T-helper 2 cell treated with Interferon-gamma antibody and Interleukin-4, amounts not matched to agents 100 ng/mL and 5 ng/mL, for 36 hours (primary cell): ENCODE results near the gene SMIM36. TPM values are rescaled to one million over a fixed set of nuclear protein-coding genes. Genes with fewer than 3 reads are reported as not detected.
"Not testable (repeated sequence)": the region's sequence is repeated elsewhere in the genome, so short reads cannot be mapped to it uniquely, and the experiment has no call there.

Experiments
- intact Hi-C: fragments of 100-400 bp; cut with micrococcal nuclease; formaldehyde crosslinking; loops from one replicate; pipeline ENCODE4 v1.15.1; 2023
- total RNA-seq: library from RNA; stranded (reverse); gene quantifications from 2 replicates; pipeline ENCODE4 v1.2.3, GENCODE V29; 2022

Gene SMIM36
- total RNA-seq, 1 donor from 2014 or later = not detected

DNA sequence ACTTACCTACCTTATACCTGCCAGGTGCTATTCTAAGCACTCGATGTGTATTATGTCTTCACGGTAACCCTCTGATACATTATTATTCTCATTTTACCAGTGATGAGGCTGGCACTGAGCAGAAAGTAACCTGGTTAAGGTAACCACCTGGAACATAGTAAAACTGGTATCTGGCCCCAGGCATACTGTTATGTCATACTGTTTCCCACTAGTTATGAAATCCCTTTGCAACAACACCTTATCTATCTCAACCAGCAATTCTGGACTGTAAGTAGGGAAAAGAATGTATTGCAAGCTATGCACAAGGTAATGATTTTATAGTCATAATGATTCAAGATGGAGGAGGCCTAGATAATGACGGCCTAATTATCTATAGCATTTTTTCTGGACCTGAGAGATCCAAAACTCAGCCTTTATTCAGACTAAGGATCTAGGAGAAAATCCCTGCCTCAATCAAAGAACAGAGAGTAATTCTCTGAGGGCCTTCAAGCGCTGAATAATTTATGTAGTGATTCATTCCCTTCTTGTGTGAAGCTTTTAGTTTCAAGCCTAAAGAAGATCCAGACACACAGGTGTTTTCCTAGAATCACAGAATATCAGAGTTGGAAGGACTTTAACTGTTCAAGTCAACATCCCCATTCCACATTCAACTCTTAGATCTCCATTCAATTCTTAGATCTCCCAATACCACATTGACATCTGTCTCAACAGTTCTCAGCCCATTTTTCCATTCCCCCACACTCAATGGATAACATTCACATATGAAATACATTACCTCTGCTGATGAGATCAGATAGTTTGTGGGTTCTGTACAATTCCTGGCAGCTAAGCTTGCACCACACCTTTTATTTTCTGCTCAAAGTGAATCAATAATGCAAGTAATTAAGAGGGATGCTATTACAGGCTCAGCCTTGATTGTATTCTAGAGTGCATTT lies 74.8 kb downstream of the SMIM36 start:
- intact Hi-C loops = no loop called here

DNA sequence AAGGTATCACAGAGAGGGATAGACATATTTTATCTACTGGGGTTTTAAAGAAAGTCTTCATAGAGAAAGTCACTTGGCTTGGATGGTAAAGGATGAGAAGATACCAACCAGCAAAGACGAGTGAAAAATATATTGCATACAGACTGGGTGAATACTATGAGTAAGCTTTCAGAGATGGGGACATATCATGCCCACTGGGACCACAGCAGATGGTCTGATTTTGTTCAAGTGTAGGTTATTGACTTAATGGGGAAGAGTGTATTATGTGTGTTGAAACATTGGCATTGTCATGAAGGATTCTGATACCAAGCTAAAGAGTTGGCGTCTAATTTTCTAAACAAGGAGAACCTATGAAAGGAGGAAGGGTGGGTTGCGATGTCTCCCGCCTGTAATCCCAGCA lies 75.8 kb downstream of the SMIM36 start:
- intact Hi-C loops = no loop called here

DNA sequence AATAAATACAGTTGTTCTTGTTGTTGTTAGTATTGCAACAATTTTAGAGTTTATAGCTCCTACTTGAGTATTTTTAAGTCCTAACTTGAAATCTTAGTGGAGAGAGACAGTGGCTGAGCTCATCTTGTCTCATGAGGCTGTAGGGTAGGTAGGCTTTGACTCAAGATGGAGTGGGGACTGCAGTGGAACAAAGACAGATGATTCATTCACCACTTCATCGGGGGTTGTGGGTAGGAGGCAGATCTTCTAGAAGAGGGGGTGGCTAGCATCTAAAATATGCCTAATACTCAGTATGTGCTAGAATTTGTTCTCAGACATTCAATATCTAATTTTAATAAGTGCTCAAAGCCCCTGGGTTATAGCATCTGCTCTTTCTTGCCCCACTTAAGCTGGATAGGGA lies 76.5 kb downstream of the SMIM36 start:
- intact Hi-C loops = no loop called here

DNA sequence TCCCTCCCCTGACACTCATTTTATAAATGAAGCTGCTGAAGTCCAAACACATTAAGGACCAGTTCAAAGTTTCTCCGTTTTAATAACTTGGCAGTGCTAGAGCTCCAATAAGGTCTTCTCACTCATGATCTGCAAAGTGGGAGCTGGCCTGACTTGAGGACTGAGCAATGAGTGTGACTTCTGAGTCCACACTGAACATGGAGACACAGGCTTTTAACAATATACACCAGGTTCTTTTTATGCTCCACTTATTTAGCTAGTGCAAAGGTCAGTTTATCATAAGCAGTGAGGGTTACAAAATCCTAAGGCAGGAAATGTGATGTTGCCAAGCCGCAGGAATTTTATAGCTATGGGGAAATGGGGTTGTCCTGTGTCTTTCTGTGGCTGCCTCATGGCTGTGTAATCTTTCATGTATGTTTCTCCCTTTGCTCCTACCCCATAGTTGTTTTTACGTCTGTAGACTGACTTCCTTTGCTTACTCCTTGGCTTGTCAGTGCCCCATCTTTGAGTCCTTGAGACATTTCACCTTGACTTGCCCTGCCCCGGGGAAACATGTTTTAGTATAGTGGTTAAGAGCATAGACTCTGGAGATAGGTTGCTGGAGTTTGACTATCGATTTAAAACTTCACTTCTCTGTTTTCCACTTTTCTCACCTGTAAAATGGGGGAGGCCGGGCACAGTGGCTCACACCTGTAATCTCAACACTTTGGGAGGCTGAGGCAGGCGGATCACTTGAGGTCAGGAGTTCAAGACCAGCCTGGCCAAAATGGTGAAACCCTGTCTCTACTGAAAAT lies 77.4 kb downstream of the SMIM36 start:
- intact Hi-C loops = no loop called here

DNA sequence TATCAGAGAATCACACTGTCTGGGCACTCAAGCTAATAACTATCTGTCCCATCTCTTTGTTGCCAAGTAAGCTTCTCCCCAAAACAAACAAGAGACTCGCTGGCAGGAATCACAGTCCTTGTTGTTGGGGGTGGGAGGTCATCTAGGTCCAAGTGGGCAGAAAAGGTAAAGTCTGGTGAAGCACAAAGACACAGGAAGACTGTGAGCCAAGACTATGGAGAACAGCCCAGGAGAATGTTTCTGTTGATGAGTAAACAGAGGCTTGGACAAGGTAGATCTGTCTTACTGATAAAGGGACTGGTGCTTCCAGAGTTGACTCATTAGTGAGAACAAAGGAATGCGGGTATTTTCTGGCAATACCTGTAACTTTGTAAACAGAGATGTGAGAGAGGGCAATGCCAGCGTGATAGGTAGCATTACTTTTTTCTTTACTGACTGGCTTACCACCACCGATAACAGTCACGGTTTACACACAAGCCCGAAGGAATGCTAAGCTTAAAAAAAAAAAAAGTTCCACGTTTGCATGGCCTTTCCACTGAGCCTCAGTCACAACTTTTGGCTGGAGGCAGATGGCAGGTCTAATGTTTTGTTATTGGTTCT lies 78.1 kb downstream of the SMIM36 start:
- intact Hi-C loops = no loop called here

DNA sequence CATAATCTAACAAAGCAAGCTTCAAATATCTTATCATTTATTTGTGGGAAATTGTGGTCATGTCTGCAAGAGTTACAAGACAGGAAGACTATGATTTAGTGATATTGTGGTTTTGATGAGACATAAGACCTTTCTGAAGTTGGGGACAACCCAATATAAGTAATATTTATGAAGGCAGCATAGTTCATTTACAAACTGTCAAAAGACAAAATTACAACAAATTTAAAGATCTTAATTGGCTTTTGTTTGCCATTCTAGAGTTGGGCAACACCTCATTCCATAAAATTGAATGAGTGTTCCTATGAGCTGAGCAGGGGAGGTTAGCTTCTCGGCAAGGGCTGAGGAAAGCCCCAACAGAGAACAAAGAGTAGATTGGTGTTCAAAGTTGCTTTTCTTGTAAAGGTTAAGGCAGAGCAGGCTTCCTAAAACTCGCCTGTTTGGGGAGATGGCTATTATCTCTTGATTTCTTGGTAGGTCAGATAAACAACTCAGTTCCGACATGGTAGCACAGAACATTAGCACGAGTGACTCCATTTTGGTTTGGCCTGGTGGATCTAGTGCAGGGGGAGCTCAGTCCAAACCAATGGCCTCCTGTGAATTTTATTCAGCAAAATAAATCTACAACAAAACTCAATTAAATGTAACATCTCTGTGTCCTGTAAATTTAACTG lies 78.8 kb downstream of the SMIM36 start:
- intact Hi-C loops = no loop called here

DNA sequence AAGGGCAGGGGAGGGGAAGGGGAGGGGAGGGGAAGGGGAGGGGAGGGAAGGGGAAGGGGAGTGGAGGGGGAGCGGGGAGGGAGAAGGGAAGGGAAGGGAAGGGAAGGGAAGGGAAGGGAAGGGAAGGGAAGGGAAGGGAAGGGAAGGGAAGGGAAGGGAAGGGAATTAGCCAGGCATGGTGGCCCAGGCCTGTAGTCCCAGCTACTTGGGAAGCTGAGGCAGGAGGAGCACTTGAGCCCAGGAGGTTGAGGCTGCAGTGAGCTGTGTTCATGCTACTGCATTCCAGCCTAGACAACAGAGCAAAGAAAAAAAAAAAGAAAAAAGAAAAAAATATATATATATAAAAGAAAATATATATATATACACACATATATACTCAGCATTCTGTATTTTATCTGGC lies 79.3 kb downstream of the SMIM36 start:
- intact Hi-C loops = not testable (repeated sequence)

DNA sequence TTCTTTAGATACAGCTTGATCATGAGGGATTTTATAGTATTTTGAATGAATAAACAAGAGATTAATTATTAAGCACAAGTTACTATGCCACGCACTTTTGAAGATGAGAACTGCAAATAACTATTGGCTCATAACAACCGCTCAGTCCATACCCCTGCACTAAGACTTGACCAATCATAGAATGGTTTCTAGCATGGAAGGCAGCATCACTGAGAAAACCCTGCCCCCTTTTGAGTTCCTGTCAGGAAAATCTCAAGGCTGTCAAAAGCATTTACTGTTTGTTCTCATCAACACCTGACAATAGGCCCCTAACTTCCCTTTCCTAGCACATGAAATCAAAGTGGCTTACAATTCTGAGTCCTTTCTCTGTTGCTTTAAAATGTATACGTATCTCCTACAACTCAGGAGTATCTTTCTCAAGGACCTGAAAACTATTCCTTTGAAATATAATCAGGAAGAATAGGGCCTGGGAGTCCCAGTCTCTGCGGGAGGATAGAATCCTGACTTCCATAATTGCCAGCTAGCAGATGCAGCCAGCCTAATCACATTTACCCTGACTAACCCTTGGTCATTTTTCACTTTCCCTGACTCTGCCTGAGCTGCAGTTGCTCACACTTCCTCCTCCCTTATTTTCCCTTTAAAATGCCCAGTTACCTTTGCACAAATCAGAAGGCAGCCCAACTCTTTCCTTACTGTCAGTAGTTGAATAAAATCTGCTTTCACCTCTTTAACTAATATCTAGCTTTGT lies 80.5 kb downstream of the SMIM36 start:
- intact Hi-C loops = no loop called here

DNA sequence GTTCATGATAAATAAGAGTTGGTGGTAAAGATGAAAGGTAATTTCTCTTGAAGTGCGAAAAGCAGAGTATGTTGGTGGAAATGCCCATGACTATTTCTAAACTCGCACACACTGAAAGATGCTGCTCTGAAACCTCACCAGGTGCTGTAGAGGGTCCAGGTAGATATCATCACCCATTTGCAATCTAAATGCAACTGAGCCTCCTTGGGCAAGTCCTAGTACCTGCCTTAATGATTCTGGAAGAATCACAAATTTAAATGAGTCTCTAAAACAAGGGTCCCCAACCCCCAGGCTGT lies 83.7 kb downstream of the SMIM36 start:
- intact Hi-C loops = loop anchor here (10.0 kb wide), 1 partner anchor 327 kb away; the partner anchor contains the start of gene PCTP

DNA sequence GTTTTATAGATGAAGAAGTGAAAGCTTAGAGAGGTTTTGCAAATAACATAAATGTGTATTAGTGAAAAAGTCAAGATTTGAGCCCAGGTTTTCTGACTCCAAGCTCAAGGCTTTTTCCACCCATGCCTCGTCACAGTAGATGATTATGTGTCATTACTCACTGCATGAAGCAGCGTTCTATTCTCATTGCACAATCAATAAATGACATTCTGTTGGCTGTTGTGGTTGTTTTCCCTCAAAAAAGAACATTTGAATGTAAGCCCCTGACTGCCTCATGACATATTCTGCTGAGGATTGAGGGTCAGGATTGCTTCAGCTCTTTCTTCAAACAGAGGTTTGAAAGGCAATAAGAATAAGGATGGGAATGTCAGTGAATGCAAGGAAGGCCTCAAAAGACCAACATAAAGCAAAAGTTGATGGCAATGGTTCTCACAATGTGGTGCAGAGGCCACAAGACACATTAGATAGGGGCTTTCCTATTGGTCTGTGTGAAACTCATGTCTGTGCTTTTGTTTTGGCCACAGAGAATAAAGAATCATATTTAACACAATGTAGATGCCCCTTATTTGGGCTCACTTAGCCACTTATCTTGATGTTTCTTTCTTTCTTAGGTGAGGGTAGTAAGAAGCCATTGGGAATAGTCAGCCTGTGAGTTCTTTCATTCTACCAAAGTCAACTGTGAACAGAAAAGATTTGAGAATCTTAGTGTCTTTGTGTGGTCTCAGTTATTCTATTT lies 84.2 kb downstream of the SMIM36 start:
- intact Hi-C loops = loop anchor here (10.0 kb wide), 1 partner anchor 328 kb away; the partner anchor contains the start of gene PCTP

DNA sequence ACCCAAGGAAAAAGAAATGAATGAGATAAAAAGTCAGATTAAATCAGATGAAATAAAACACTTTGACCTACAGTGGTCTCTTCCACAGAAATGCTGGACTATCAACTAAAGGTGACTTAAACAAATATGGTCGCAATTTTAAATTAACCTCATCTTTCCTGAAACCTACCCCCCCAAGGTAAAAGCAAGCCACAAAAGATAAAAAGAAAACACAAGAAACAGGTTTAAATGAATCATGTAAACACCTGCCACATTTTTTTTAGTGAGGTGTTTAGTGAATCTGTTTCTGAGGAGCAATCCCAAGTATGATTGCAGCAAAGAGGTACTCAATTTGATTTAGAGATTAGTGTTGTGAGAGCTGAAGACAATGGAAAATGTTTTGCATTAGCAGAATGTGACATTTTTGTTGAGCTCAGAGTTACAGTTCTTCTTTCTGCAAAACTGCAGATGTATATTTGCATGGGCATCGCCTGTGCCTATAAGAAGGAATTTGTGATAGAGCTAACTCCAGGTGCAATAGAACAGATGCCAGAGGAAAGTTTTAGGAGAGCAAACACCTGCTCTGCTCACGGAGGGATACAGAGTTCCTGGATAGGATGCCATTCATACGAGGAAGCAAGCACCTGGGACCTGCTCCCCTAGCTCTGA lies 86.2 kb downstream of the SMIM36 start:
- intact Hi-C loops = loop anchor here (5.0 to 10.0 kb wide), 2 partner anchors 330 to 1662 kb away; partner anchors contain the start of genes AKAP1 and PCTP

DNA sequence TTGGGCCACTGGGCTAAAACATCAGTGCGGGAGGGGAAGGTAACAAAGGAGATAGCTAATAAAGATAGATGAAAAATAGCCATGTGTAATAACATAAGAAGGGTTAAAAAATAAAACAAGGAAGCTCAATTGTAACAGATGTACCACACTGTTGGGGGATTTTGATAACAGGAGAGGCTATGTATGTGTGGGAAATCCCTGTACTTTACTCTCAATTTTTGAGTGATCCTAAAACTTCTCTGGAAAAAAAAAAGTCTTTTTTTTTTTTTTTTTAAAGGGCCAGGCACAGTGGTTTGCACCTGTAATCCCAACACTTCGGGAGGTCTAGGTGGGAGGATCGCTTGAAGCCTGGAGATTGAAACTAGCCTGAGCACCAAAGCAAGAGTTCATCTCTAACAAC lies 87.7 kb downstream of the SMIM36 start:
- intact Hi-C loops = loop anchor here (5.0 to 10.0 kb wide), 2 partner anchors 331 to 1664 kb away; partner anchors contain the start of genes AKAP1 and PCTP

DNA sequence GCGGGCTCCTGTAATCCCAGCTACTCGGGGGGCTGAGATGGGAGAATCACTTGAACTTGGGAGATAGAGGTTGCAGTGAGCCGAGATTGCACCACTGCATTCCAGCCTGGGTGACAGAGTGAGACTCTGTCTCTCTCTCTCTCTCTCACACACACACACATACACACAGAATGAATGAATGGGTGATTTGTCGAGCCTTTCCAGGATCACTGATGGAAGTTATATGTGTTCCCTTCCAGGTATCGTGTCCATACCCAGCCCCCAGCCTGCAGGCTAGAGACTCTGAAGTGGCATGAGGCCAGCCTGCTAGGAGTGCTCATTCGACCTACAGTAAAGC lies 88.5 kb downstream of the SMIM36 start:
- intact Hi-C loops = loop anchor here (1.0 to 10.0 kb wide), 4 partner anchors 78 to 1665 kb away; partner anchors contain the start of genes AKAP1, COX11, PCTP and STXBP4

DNA sequence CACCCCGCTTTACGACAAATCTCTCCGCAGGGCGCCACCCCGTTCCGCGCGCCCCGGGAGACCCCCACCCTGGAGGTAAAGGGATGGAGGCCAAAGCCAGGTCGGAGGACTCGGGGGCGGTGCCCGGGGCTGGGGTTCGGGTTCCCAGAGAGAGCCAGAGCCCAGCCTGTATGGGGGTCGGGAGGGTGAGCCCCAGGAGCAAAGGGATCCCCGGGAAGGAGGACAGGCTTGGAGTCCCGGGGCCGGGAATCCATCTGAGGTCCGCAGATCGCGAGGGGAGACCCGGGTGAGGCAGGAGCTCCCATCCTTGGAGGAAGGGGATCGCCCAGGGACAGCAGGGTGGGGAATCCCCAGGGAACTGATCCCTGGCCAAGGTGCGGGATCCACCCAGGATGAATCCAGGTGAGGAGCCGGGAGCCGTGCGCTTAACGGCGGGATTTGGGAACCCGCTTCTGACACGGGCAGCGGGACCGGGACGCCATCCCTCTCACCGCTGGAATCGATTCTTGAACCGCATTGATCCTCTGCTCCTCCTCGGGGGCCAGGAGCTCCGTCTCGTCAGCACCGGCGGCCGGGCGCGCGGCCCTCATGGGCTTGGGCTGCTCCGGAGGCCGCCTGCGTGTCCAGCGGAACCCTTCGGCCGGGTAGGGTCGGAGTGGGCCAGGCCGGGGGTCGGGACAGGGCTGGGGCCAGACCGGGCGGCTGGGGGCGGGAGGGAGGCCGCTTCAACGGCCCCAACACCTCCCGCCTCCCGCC lies 89.9 kb downstream of the SMIM36 start, which contains the start of gene MMD:
Gene MMD (minus strand): TSS at position 657 of the 756 bp plus-strand sequence. CDS start 140 bp downstream, at position 517.
- intact Hi-C loops = loop anchor here (2.0 to 10.0 kb wide), 5 partner anchors 93 to 1666 kb away; partner anchors contain the start of genes AKAP1, HLF and PCTP

DNA sequence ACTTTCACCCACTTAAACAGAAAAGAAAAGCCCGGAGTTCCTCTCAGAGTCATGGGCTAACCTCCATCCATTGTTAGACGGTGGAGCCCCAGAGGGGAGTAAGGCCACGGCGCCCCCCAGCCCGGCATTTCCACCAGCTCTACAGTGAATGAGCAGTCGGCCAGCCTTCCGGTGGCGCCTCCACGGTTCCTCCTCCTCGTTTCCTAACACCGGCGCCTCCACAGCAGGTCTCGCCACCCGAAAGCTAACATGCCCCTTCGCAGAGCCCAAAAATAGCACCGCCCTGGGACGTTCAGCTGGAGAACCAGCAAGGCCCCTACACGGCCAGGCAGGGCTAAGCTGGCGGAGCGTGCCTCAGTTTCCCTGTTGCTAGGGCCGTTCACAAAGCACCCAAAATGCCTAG lies 90.5 kb downstream of the SMIM36 start:
- intact Hi-C loops = loop anchor here (2.0 to 10.0 kb wide), 5 partner anchors 94 to 1667 kb away; partner anchors contain the start of genes AKAP1, HLF and PCTP

DNA sequence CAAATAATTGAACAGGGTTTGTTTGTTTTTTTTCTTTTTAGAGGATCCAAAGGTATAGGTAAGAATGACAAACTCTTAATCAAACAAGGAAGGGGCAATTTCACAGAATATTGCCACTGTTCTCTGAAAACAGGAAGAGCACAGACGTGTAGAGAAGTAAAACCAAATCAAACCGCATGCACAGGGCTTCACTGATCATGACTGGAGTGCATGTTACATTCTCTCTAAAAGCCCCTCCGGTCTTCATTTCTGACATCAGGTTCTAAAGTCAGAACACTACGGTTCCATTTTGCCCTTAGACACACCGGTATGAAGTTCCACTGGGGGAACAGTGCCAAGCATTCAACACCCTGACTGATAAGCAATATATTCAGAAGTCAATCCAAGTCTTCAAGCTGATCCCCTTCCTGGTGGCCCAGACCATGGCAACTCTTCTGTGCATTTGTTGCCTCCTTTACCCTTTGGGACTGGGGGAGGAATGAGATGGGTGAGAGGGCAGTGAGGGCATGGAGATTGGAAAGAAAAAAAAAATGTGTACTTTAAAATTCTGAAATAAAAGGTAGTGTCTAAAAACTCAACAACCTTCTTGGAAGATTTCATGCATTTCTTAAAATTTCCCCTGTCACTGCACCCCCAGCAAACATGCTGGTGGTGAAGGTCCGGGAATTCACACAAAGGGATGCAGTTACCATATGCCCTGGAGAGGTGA lies 91.0 kb downstream of the SMIM36 start:
- intact Hi-C loops = loop anchor here (2.0 to 10.0 kb wide), 5 partner anchors 95 to 1667 kb away; partner anchors contain the start of genes AKAP1, HLF and PCTP
